ENCODE results near the gene PTPRD. TPM values are rescaled to one million over a fixed set of nuclear protein-coding genes. Genes with fewer than 3 reads are reported as not detected.

PTPRD gene
- total RNA-seq, 1 experiment from 2014 or later: 0.02 TPM

DNA sequence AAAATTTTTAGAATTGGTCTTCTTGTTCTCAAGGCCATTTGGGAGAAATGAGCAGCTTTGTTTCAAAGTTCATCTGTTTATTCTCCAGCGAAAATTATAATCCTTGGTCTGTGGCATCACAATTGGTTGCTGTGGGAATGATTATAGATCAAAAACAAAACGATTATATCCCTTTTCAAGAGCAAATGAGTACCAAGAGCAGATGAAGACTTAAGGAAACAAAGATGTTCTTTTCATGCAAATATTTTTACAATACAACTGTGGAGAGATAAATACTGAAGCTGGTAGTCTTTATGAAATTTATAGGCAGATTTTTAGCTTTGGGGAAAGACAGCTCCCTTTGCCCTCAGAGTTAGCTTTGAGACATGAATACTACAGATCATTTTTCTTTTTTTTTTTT is 2192.4 kb downstream of the PTPRD start:
- Histone ChIP-seq H3K27ac (ENCODE audit: low read depth, low read length) (no peak overlapping the region), H3K4me2 (ENCODE audit: low read length) (no peak overlapping the region), H3K4me3 (replicated peaks in 1 of 2; ENCODE audit: low read depth in 1 of 2, low read length in 2 of 2) (no peak overlapping the region), H3K27me3 (ENCODE audit: insufficient read depth, low read length) (no peaks in the 10 kb centered on the region), H3K9me2 (ENCODE audit: insufficient read depth) (no peaks in the 10 kb centered on the region), H3K79me2 (ENCODE audit: insufficient read depth, low read length) (no peaks in the 10 kb centered on the region), H3K9ac (ENCODE audit: low read length) (no peak overlapping the region), H4K20me1 (ENCODE audit: insufficient read depth) (no peaks in the 10 kb centered on the region), H3K9me3 (ENCODE audit: control insufficient read depth in 1 of 2, insufficient read depth in 1 of 2, low read depth in 1 of 2, low read length in 2 of 2) (peaks cover 15 to 20% of the 10 kb centered on the region in 2 experiments; a peak in 3 of 4 replicates), H3K36me3 (ENCODE audit: control insufficient read depth in 1 of 2, insufficient read depth in 2 of 2, low read length in 2 of 2) (no peaks in the 10 kb centered on the region), H2AFZ (ENCODE audit: low read depth, low read length, poor library complexity, severe bottlenecking) (no peak overlapping the region), H3K4me1 (ENCODE audit: control insufficient read depth in 1 of 2, insufficient read depth in 2 of 2, low read length in 2 of 2) (no peaks in the 10 kb centered on the region)
- DNase-seq (ENCODE audit: low read depth, low spot score) (no peak), ATAC-seq (no peak)
- ChIA-PET CTCF (no interaction called here), POLR2A (no interaction called here), RAD21 (ENCODE audit: low non-redundant PET in 1 of 2, low total read pairs in 2 of 2, uncharacterized antibody in 2 of 2, unreplicated experiment in 2 of 2) (no interaction called here)
- TF ChIP-seq, protein P1, sequence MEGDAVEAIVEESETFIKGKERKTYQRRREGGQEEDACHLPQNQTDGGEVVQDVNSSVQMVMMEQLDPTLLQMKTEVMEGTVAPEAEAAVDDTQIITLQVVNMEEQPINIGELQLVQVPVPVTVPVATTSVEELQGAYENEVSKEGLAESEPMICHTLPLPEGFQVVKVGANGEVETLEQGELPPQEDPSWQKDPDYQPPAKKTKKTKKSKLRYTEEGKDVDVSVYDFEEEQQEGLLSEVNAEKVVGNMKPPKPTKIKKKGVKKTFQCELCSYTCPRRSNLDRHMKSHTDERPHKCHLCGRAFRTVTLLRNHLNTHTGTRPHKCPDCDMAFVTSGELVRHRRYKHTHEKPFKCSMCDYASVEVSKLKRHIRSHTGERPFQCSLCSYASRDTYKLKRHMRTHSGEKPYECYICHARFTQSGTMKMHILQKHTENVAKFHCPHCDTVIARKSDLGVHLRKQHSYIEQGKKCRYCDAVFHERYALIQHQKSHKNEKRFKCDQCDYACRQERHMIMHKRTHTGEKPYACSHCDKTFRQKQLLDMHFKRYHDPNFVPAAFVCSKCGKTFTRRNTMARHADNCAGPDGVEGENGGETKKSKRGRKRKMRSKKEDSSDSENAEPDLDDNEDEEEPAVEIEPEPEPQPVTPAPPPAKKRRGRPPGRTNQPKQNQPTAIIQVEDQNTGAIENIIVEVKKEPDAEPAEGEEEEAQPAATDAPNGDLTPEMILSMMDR (IDR thresholded peaks at IDR 0.05 in 2 of 3, conservative IDR thresholded peaks at IDR 0.05 in 1 of 3; ENCODE audit: borderline replicate concordance in 1 of 3, insufficient read depth in 1 of 3, low read depth in 2 of 3, low read length in 2 of 3): no peak
- TF ChIP-seq EZH2 (IDR thresholded peaks at IDR 0.05) (no peak), JUND (IDR thresholded peaks at IDR 0.05) (no peak), ZFX (IDR thresholded peaks at IDR 0.05) (no peak), SIN3A (IDR thresholded peaks at IDR 0.05; ENCODE audit: low read depth) (no peak), TCF7L2 (IDR thresholded peaks at IDR 0.05; ENCODE audit: borderline replicate concordance, extremely low read depth, insufficient read depth, insufficient read length) (no peak), POLR2A (IDR thresholded peaks at IDR 0.05; ENCODE audit: borderline replicate concordance, extremely low read depth, insufficient read depth, insufficient read length) (no peak), CBX3 (IDR thresholded peaks at IDR 0.05; ENCODE audit: low read depth) (no peak), POLR2AphosphoS5 (IDR thresholded peaks at IDR 0.05; ENCODE audit: low read depth, low read length) (no peak), EZH2phosphoT487 (IDR thresholded peaks at IDR 0.05; ENCODE audit: borderline replicate concordance) (no peak), CEBPB (IDR thresholded peaks at IDR 0.05; ENCODE audit: low read depth) (no peak), SRF (IDR thresholded peaks at IDR 0.05; ENCODE audit: low read depth) (no peak)
- TF ChIP-seq, protein P2, sequence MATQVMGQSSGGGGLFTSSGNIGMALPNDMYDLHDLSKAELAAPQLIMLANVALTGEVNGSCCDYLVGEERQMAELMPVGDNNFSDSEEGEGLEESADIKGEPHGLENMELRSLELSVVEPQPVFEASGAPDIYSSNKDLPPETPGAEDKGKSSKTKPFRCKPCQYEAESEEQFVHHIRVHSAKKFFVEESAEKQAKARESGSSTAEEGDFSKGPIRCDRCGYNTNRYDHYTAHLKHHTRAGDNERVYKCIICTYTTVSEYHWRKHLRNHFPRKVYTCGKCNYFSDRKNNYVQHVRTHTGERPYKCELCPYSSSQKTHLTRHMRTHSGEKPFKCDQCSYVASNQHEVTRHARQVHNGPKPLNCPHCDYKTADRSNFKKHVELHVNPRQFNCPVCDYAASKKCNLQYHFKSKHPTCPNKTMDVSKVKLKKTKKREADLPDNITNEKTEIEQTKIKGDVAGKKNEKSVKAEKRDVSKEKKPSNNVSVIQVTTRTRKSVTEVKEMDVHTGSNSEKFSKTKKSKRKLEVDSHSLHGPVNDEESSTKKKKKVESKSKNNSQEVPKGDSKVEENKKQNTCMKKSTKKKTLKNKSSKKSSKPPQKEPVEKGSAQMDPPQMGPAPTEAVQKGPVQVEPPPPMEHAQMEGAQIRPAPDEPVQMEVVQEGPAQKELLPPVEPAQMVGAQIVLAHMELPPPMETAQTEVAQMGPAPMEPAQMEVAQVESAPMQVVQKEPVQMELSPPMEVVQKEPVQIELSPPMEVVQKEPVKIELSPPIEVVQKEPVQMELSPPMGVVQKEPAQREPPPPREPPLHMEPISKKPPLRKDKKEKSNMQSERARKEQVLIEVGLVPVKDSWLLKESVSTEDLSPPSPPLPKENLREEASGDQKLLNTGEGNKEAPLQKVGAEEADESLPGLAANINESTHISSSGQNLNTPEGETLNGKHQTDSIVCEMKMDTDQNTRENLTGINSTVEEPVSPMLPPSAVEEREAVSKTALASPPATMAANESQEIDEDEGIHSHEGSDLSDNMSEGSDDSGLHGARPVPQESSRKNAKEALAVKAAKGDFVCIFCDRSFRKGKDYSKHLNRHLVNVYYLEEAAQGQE (IDR thresholded peaks at IDR 0.05; ENCODE audit: low read depth): no peak
- TF ChIP-seq, protein P3, sequence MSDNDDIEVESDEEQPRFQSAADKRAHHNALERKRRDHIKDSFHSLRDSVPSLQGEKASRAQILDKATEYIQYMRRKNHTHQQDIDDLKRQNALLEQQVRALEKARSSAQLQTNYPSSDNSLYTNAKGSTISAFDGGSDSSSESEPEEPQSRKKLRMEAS (IDR thresholded peaks at IDR 0.05): no peak
- BruUV-seq (replicated peaks): no TSS peak
- intact Hi-C loops (cut with micrococcal nuclease): no loop called here
